Chondrocyte (in vitro differentiated cells): Measurements from ENCODE around the gene KRCC1. TPM values are rescaled to one million over a fixed set of nuclear protein-coding genes. Genes with fewer than 3 reads are reported as not detected.

Experiments used
- DNase-seq: peaks from one replicate; pipeline ENCODE4 v3.0.0; 2021; ENCODE audit warnings: mixed read lengths, low spot score
- H3K27ac Mint-ChIP-seq: one replicate; pipeline ENCODE4 v1.8.0; 2021; ENCODE audit warnings: mild to moderate bottlenecking, moderate library complexity, mixed read lengths; ENCODE audit not compliant: unreplicated experiment
- H3K27me3 Mint-ChIP-seq: 2 replicates; pipeline ENCODE4 v1.8.0; 2021; ENCODE audit warnings: low read depth, mixed read lengths
- H3K36me3 Mint-ChIP-seq: 2 replicates; pipeline ENCODE4 v1.8.0; 2021; ENCODE audit warnings: low read depth, mixed read lengths
- H3K4me1 Mint-ChIP-seq: 2 replicates; pipeline ENCODE4 v1.8.0; 2021; ENCODE audit warnings: low read depth, mild to moderate bottlenecking, mixed read lengths
- H3K4me3 Mint-ChIP-seq: one replicate; pipeline ENCODE4 v1.8.0; 2021; ENCODE audit warnings: mild to moderate bottlenecking, moderate library complexity, mixed read lengths; ENCODE audit not compliant: unreplicated experiment
- H3K9me3 Mint-ChIP-seq: 2 replicates; pipeline ENCODE4 v1.8.0; 2021; ENCODE audit warnings: low read depth, mixed read lengths
- total RNA-seq: library from RNA; stranded (reverse); gene quantifications from 3 replicates; pipeline ENCODE4 v1.2.1, GENCODE V29; 2021
- TF ChIP-seq, protein P1 (sequence below): fragments of 200-600 bp; sonication (generic); IDR thresholded peaks from 2 replicates; pipeline ENCODE4 v1.5.0; 2021; ENCODE audit warnings: antibody characterized with exemption, mild to moderate bottlenecking, moderate library complexity

Gene KRCC1
- total RNA-seq, 1 donor from 2014 or later, result 25.3 TPM

DNA sequence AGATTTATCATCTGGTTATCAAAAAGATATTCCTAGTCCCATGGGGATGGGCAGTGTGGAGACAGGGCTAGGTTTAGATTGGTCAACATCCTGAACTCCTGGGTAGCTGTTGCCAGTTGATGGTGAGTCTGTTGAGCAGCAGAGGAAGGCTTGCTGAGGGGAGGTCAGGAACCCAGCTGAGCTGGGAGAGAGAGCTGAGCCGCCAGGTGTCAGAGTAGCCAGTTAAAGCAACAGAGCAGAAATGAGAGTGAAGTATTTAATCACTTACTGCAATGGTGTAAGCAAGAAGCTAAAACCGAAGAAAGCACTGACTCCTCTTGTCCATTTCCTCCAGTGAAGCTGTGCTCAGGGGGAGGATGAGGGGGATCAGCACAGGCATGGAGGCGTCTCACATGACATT is 41.6 kb upstream of the KRCC1 start:
- Mint-ChIP-seq H3K36me3 (no peaks in the 10 kb centered on the region), H3K27ac (no peak overlapping the region), H3K9me3 (no peaks in the 10 kb centered on the region)

DNA sequence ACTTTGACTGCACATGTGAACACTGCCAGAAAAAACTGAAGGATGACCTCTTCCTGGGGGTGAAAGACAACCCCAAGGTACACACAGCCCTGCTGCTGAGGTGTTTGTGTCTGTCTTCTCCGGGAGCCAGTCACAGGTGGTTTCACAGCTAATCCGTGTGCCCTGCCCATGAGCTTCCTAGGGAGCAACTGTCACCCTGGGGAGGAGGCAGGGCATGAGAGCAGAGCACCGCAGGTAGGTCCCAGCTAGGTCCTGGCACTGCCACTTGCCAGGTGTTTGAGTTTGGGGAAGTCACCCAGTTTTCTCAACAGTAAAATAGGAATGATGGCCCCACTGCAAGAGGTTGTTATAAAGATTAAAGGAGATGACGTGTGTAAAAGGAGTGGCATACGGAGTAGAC is 41.1 kb upstream of the KRCC1 start:
- Mint-ChIP-seq H3K27me3 (peaks cover 6% of the 10 kb centered on the region), H3K4me3 (no peak overlapping the region), H3K9me3 (no peaks in the 10 kb centered on the region), H3K4me1 (no peaks in the 10 kb centered on the region), H3K27ac (no peak overlapping the region), H3K36me3 (no peaks in the 10 kb centered on the region)
- DNase-seq, result no peak
- TF ChIP-seq, protein P1, sequence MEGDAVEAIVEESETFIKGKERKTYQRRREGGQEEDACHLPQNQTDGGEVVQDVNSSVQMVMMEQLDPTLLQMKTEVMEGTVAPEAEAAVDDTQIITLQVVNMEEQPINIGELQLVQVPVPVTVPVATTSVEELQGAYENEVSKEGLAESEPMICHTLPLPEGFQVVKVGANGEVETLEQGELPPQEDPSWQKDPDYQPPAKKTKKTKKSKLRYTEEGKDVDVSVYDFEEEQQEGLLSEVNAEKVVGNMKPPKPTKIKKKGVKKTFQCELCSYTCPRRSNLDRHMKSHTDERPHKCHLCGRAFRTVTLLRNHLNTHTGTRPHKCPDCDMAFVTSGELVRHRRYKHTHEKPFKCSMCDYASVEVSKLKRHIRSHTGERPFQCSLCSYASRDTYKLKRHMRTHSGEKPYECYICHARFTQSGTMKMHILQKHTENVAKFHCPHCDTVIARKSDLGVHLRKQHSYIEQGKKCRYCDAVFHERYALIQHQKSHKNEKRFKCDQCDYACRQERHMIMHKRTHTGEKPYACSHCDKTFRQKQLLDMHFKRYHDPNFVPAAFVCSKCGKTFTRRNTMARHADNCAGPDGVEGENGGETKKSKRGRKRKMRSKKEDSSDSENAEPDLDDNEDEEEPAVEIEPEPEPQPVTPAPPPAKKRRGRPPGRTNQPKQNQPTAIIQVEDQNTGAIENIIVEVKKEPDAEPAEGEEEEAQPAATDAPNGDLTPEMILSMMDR, result no peak

More for the DNA sequence above, 41.6 kb upstream of the KRCC1 start:
- TF ChIP-seq, protein P1, result no peak
- Mint-ChIP-seq H3K4me3 (no peak overlapping the region), H3K27me3 (peaks cover 6% of the 10 kb centered on the region), H3K4me1 (no peaks in the 10 kb centered on the region)
- no peak for DNase-seq

DNA sequence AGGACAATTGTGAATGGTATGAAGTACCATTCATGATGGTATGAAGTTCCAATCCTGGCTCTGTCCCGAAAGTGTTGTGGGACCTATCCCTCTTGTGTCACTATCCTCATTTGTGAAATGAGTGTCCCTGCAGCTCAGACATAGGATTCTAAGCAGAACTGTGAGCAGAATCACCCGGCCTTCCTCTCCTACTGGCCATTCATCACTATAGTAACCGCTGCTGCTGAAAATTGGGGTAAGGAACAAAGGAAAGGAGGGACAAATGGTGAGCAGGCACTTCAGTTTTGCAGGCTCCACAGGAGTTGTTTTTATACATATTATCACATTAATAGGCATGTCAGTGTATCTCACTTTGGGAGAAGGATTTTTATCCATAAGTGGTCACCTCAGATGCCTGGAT is 39.4 kb upstream of the KRCC1 start:
- no peak overlapping the region for H3K4me3 Mint-ChIP-seq
- H3K36me3 Mint-ChIP-seq, result no peaks in the 10 kb centered on the region
- no peak for DNase-seq
- H3K4me1 Mint-ChIP-seq, result no peaks in the 10 kb centered on the region
- no peaks in the 10 kb centered on the region for H3K9me3 Mint-ChIP-seq
- peaks cover 6% of the 10 kb centered on the region for H3K27me3 Mint-ChIP-seq
- TF ChIP-seq, protein P1, result no peak
- H3K27ac Mint-ChIP-seq, result no peak overlapping the region

DNA sequence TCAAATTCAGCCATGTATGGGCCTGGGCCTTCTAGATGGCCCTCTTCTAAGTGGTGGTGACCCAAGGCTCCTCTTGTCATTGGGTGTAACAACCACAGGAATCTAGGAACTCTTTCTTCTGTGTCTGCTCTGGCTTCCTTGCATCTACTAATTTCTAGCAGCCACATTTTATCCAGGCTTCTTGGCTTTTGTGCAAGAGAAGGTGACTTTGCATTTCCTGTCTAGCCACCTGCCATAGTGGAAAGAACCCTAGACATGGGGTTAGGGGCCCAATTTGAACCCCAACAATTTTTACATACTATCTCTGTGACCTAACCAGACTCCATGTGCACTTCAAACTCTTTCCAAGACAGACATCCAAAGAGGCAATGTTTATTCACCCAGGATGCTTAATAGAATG is 37.2 kb upstream of the KRCC1 start:
- no peaks in the 10 kb centered on the region for H3K36me3 Mint-ChIP-seq
- peaks cover 6% of the 10 kb centered on the region for H3K27me3 Mint-ChIP-seq
- H3K27ac Mint-ChIP-seq, result no peak overlapping the region
- TF ChIP-seq, protein P1, result no peak
- H3K9me3 Mint-ChIP-seq, result no peaks in the 10 kb centered on the region
- no peaks in the 10 kb centered on the region for H3K4me1 Mint-ChIP-seq
- no peak overlapping the region for H3K4me3 Mint-ChIP-seq
- no peak for DNase-seq

GRCh38 chr2:88091943-88092342 is 36.4 kb upstream of the KRCC1 start:
- DNase-seq, result no peak
- no peaks in the 10 kb centered on the region for H3K9me3 Mint-ChIP-seq
- peaks cover 6% of the 10 kb centered on the region for H3K27me3 Mint-ChIP-seq
- no peaks in the 10 kb centered on the region for H3K4me1 Mint-ChIP-seq
- no peak overlapping the region for H3K27ac Mint-ChIP-seq
- H3K4me3 Mint-ChIP-seq, result no peak overlapping the region
- no peaks in the 10 kb centered on the region for H3K36me3 Mint-ChIP-seq
- TF ChIP-seq, protein P1, result no peak
